ENCODE results near the gene PITHD1. TPM values are rescaled to one million over a fixed set of nuclear protein-coding genes. Genes with fewer than 3 reads are reported as not detected.

PITHD1 gene
- total RNA-seq, 1 donor from 2014 or later: 42.4 TPM

DNA sequence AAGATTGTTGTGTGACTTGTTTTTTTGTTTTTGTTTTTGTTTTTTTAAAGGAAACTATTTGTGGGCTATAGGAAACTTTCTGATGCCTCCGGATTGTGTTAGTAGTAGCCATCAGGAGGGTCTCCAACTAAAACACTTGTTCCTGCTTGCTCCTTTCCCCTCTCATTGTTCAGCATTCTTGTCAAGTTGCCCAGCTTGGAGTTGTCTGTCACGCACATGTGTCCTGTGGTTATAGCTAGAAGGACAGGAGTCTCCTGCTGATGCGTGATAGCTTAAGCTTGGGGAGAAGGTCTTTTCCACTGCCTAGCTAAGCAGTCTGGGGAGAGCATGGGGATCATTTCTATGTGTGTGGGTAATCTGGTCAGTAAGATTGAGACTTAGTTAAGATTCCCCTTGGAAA, 9.5 kb downstream of the PITHD1 start:
- no peak for DNase-seq (ENCODE audit: extremely low spot score, unreplicated experiment)

DNA sequence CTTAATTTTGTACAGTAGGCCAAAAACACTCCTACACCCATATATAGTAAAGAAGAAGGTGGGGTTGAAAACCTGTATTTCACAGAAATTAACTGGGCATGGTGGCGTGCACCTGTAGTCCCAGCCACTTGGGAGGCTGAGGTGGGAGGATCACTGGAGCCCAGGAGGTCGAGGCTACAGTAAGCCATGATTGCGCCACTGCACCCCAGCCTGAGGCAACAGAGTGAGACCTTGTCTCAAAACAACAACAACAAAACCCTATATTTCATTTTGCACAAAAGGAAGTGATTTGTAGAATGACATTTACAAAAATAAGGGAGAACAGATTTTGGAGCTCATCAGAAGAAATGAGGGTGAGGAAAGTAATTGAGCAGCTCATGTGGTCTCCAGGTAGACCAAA, 10.5 kb downstream of the PITHD1 start:
- no peak for DNase-seq (ENCODE audit: extremely low spot score, unreplicated experiment)
- H3K4me1 Mint-ChIP-seq (ENCODE audit: unreplicated experiment): peaks cover 41% of the 10 kb centered on the region
- no peak overlapping the region for H3K4me3 Mint-ChIP-seq (ENCODE audit: unreplicated experiment)
- H3K9me3 Mint-ChIP-seq (ENCODE audit: unreplicated experiment): no peaks in the 10 kb centered on the region
- TF ChIP-seq, protein P1, sequence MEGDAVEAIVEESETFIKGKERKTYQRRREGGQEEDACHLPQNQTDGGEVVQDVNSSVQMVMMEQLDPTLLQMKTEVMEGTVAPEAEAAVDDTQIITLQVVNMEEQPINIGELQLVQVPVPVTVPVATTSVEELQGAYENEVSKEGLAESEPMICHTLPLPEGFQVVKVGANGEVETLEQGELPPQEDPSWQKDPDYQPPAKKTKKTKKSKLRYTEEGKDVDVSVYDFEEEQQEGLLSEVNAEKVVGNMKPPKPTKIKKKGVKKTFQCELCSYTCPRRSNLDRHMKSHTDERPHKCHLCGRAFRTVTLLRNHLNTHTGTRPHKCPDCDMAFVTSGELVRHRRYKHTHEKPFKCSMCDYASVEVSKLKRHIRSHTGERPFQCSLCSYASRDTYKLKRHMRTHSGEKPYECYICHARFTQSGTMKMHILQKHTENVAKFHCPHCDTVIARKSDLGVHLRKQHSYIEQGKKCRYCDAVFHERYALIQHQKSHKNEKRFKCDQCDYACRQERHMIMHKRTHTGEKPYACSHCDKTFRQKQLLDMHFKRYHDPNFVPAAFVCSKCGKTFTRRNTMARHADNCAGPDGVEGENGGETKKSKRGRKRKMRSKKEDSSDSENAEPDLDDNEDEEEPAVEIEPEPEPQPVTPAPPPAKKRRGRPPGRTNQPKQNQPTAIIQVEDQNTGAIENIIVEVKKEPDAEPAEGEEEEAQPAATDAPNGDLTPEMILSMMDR (IDR thresholded peaks at IDR 0.05): no peak
- H3K27me3 Mint-ChIP-seq (ENCODE audit: unreplicated experiment): no peaks in the 10 kb centered on the region
- peaks cover 33% of the 10 kb centered on the region for H3K36me3 Mint-ChIP-seq (ENCODE audit: unreplicated experiment)
- peak overlapping the region; percentile 42 for H3K27ac Mint-ChIP-seq (ENCODE audit: unreplicated experiment)

More for the DNA sequence above, 9.5 kb downstream of the PITHD1 start:
- TF ChIP-seq, protein P1 (IDR thresholded peaks at IDR 0.05): no peak
- H3K9me3 Mint-ChIP-seq (ENCODE audit: unreplicated experiment): no peaks in the 10 kb centered on the region
- H3K27me3 Mint-ChIP-seq (ENCODE audit: unreplicated experiment): no peaks in the 10 kb centered on the region
- H3K36me3 Mint-ChIP-seq (ENCODE audit: unreplicated experiment): peaks cover 33% of the 10 kb centered on the region
- no peak overlapping the region for H3K27ac Mint-ChIP-seq (ENCODE audit: unreplicated experiment)
- H3K4me3 Mint-ChIP-seq (ENCODE audit: unreplicated experiment): no peak overlapping the region
- H3K4me1 Mint-ChIP-seq (ENCODE audit: unreplicated experiment): peaks cover 38% of the 10 kb centered on the region

DNA sequence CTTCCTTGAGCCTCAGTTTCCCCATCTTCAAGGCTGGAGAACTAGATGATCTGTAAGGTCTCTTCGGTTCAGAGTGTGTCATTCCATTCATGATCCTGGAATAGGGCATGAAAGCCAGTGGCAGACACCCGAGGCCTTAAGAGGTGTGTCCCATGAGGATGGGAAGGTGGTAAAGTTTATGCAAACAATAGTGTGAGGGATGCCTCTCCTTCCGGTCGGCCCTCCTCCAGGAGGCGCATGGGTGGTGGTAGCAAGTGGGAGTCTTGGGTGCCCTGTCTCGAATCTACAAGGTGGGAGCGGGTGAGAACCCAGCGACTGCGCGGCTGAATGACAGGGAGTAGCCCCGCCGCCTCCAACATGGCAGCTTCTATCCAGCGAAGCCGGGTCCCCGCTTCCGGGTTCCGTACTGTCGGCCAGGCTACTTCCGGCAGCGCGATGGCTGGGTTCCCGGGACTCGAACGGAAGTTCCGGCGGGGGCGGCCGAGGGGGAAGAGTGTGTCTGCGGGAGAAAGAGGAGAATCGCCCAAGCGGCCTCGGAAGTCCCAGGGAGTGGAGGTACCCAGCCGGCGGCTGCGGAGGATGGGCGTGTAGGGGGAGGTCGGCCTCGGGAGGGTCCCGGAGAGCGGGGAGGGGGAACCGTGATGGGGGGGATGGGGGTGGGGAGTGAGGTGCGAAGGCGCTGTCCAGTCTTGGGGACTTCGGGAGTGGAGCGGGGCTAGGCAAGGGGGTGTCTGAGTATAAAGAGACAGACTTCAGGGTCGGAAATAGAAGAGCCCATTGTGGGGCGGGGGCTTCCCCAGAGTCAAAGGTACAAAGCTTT, 12.7 kb downstream of the PITHD1 start, which contains the start of gene LYPLA2:
Gene LYPLA2 (plus strand): TSS at position 450 of the 820 bp plus-strand sequence. CDS start 1,538 bp downstream, outside the sequence.
- TF ChIP-seq, protein P1 (IDR thresholded peaks at IDR 0.05): no peak
- Mint-ChIP-seq H3K27me3 (ENCODE audit: unreplicated experiment) (no peaks in the 10 kb centered on the region), H3K27ac (ENCODE audit: unreplicated experiment) (peak within 1 kb of the TSS; percentile 94), H3K36me3 (ENCODE audit: unreplicated experiment) (peaks cover 26% of the 10 kb centered on the region), H3K4me1 (ENCODE audit: unreplicated experiment) (peaks cover 41% of the 10 kb centered on the region), H3K9me3 (ENCODE audit: unreplicated experiment) (no peaks in the 10 kb centered on the region), H3K4me3 (ENCODE audit: unreplicated experiment) (peak within 1 kb of the TSS; percentile 96)
- peak; percentile 97 for DNase-seq (ENCODE audit: extremely low spot score, unreplicated experiment)

DNA sequence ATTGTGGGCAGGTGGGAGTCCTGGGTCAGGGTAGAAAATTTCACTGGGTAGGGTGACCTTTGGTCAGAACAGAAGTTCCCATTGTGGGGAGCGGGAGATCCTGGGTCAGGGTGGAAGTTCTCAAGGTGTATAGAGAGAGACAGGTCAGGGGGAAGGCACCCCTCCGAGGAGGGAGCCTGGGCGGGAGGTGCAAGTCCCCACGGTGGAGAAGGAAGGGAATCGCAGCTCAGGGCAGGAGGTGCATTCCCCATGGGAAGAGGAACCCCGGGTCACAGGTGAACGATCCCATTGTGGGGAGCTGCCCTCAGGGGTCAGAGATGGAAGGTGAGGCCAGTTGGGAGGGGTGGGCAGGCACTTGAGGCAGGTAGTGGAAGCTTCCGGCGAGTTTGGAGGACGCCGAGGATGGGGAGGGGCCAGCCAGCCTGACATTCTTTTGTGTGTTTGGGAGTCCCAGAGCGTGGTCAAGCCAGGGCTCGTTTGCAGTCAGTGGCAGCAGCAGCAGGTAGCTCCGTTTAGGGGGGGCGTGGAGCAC, 13.4 kb downstream of the PITHD1 start:
- H3K36me3 Mint-ChIP-seq (ENCODE audit: unreplicated experiment): peaks cover 22% of the 10 kb centered on the region
- peak overlapping the region; percentile 94 for H3K27ac Mint-ChIP-seq (ENCODE audit: unreplicated experiment)
- H3K4me3 Mint-ChIP-seq (ENCODE audit: unreplicated experiment): peak overlapping the region; percentile 96
- no peaks in the 10 kb centered on the region for H3K9me3 Mint-ChIP-seq (ENCODE audit: unreplicated experiment)
- H3K27me3 Mint-ChIP-seq (ENCODE audit: unreplicated experiment): no peaks in the 10 kb centered on the region
- DNase-seq (ENCODE audit: extremely low spot score, unreplicated experiment): no peak
- H3K4me1 Mint-ChIP-seq (ENCODE audit: unreplicated experiment): peaks cover 41% of the 10 kb centered on the region
- TF ChIP-seq, protein P1 (IDR thresholded peaks at IDR 0.05): no peak

All from osteocyte (in vitro differentiated cells).